Ovary (tissue), 9 donors: ENCODE measurements around the gene MATCAP1. TPM values are rescaled to one million over a fixed set of nuclear protein-coding genes. Genes with fewer than 3 reads are reported as not detected.

Experiments
- DNase-seq, 5 donors: peaks; one replicate each; pipeline ENCODE4 v3.0.0-alpha.2; 2019 to 2020
- H3K27ac ChIP-seq, 2 donors: fragments of 200-600 bp; one replicate each; pipeline versions ENCODE4 v1.5.1 to v1.8.0; 2019 to 2022
- H3K27me3 ChIP-seq: fragments of 200-600 bp; one replicate; pipeline ENCODE4 v1.8.0; 2022
- H3K36me3 ChIP-seq: fragments of 200-600 bp; sonication (generic); one replicate; pipeline ENCODE4 v1.5.1; 2019
- H3K4me1 ChIP-seq: one replicate; pipeline ENCODE4 v1.8.1; 2013; ENCODE audit warnings: mild to moderate bottlenecking, moderate library complexity; ENCODE audit not compliant: insufficient read depth
- H3K4me3 ChIP-seq: fragments of 200-600 bp; sonication (generic); one replicate; pipeline ENCODE4 v1.5.1; 2017
- H3K9me3 ChIP-seq, 2 donors: fragments of 200-600 bp in 1 of 2; sonication (generic) in 1 of 2; one replicate each; pipeline versions ENCODE4 v1.5.1 to v1.8.1; 2013 to 2019; ENCODE audit warnings: mild to moderate bottlenecking in 1 of 2, moderate library complexity in 1 of 2
- CTCF ChIP-seq, 3 donors: fragments of 450-650 bp in 2 of 3; fragments of 200-600 bp in 1 of 3; IDR thresholded peaks; one replicate each; pipeline versions ENCODE4 v1.5.1 to v1.8.0; 2016 to 2022; ENCODE audit warnings: antibody characterized with exemption in 3 of 3, mild to moderate bottlenecking in 1 of 3
- EP300 ChIP-seq: sonication (generic); formaldehyde crosslinking; IDR thresholded peaks from one replicate; pipeline ENCODE4 v1.6.1; 2017; ENCODE audit warnings: antibody characterized with exemption
- POLR2A ChIP-seq: fragments of 450-650 bp; IDR thresholded peaks from one replicate; pipeline ENCODE4 v1.6.1; 2017; ENCODE audit warnings: antibody characterized with exemption, mild to moderate bottlenecking, moderate library complexity
- WGBS, 3 donors: extraction: QIAGEN DNeasy Blood & Tissue Kit in 1 of 3; methylation state at CpG; one replicate each; pipeline versions ENCODE4 v1.1.5 to v1.1.7; 2013 to 2017; 5-methylcytosine and 5-hydroxymethylcytosine counted together
- intact Hi-C, 4 donors: fragments of 100-400 bp; cut with DNase I; formaldehyde crosslinking; loops; one replicate each; pipeline versions ENCODE4 v1.11.0 to v1.15.1; 2022 to 2023
- polyA plus RNA-seq, 2 donors: library from polyadenylated mRNA; stranded (reverse); fragments of 200-250 nt in 1 of 2; fragments of 350-450 nt in 1 of 2; fragmentation: Illumina TruSeq in 1 of 2; extraction: RNeasy Lipid Tissue Mini Kit (QIAGEN cat#74804) in 1 of 2; gene quantifications; one replicate each; pipeline ENCODE4 v1.2.3, GENCODE V29; 2013 to 2014
- total RNA-seq, 7 donors: library from RNA; depleted of rRNA in 2 of 7; stranded (reverse); fragments of >200 nt in 2 of 7; fragmentation: NEBNext Ultra II Directional in 3 of 7; extraction: Animal tissue kit (Norgen Biotek cat#: 25700) in 3 of 7; gene quantifications; one replicate each; pipeline versions ENCODE4 v1.1.0 to v1.2.4, GENCODE V29; 2016 to 2023
- donor health status: DM: no; HTN: no; CAD: no; lungs with moderate emphysema.
- donor health status: DM: no; HTN: no; CAD: no.
- donor health status: Bipolar disorder and iron deficiency.
- donor health status: DM: yes; HTN: yes; CAD: no.
- donor health status: DM: no; HTN: no; CAD: no.
- donor health status: DM: yes; HTN: yes; CAD: no.

MATCAP1 gene
- total and polyA plus RNA-seq, 9 donors, result 15.4 to 96.4 (median 53.6) TPM

- H3K4me3 ChIP-seq, result no peak overlapping the region
- no peaks in the 10 kb centered on the region for H3K36me3 ChIP-seq
- H3K27ac ChIP-seq, result no peak overlapping the region
- intact Hi-C loops, result loop anchor here in 1 of 4 donors (10.0 kb wide), 1 partner anchor 205 kb away; no protein-coding TSS in a partner anchor
- TF ChIP-seq CTCF (IDR thresholded peaks at IDR 0.05) (no peak), POLR2A (no peak), EP300 (no peak)
- peaks cover 4% of the 10 kb centered on the region for H3K4me1 ChIP-seq
- DNase-seq, result peak in 2 of 5 donors; percentile 44 to 49
- no peaks in the 10 kb centered on the region for H3K9me3 ChIP-seq
- 90 to 100% (median 92%) methylated on average over 12 to 16 of the region's 16 CpGs for WGBS, 3 donors
- no peaks in the 10 kb centered on the region for H3K27me3 ChIP-seq
These were observed 3.6 kb downstream of the MATCAP1 start for GRCh38 chr16:67180166-67180565.

- Histone ChIP-seq H3K4me1 (peaks cover 2% of the 10 kb centered on the region), H3K27ac (no peak overlapping the region), H3K36me3 (no peaks in the 10 kb centered on the region), H3K27me3 (no peaks in the 10 kb centered on the region), H3K9me3 (no peaks in the 10 kb centered on the region), H3K4me3 (no peak overlapping the region)
- 88 to 96% (median 88%) methylated on average over 13 of the region's 13 CpGs for WGBS, 3 donors
- peak in 2 of 5 donors; percentile 39 to 44 for DNase-seq
- intact Hi-C loops, result loop anchor here in 1 of 4 donors (10.0 kb wide), 1 partner anchor 205 kb away; no protein-coding TSS in a partner anchor
- no peak for TF ChIP-seq POLR2A
- no peak for TF ChIP-seq CTCF (IDR thresholded peaks at IDR 0.05)
- TF ChIP-seq EP300, result no peak
These were observed 4.2 kb downstream of the MATCAP1 start for GRCh38 chr16:67179421-67180080.

GRCh38 chr16:67177743-67178699 lies 5.7 kb downstream of the MATCAP1 start:
- DNase-seq, result peak in 4 of 5 donors; percentile 60 to 74 (median 68)
- Histone ChIP-seq H3K36me3 (no peaks in the 10 kb centered on the region), H3K27ac (peak overlapping the region in 1 of 2 donors; percentile 29), H3K9me3 (no peaks in the 10 kb centered on the region), H3K4me1 (peaks cover 4% of the 10 kb centered on the region), H3K27me3 (no peaks in the 10 kb centered on the region), H3K4me3 (peak overlapping the region; percentile 32)
- 5 to 10% (median 10%) methylated on average over 36 to 73 of the region's 73 CpGs for WGBS, 3 donors
- no peak for TF ChIP-seq POLR2A
- peak in 1 of 3 donors; percentile 31 for TF ChIP-seq CTCF (IDR thresholded peaks at IDR 0.05)
- intact Hi-C loops, result no loop called here

- Histone ChIP-seq H3K4me1 (peaks cover 4% of the 10 kb centered on the region), H3K27ac (no peak overlapping the region), H3K36me3 (no peaks in the 10 kb centered on the region), H3K4me3 (no peak overlapping the region), H3K27me3 (no peaks in the 10 kb centered on the region), H3K9me3 (no peaks in the 10 kb centered on the region)
- DNase-seq, result peak in 3 of 5 donors; percentile 36 to 50 (median 40)
- TF ChIP-seq EP300 (no peak), CTCF (IDR thresholded peaks at IDR 0.05) (no peak), POLR2A (no peak)
- intact Hi-C loops, result no loop called here
- WGBS, 3 donors, result 79 to 90% (median 79%) methylated on average over 7 to 12 of the region's 12 CpGs
These were observed 7.1 kb downstream of the MATCAP1 start for GRCh38 chr16:67176662-67177061.
